Natural killer cell treated with Interleukin-12 subunit alpha and Interleukin-12 subunit beta and Interleukin-15 and Interleukin-18, amount 100 ng/mL, for 72 hours (primary cell): ENCODE results near the gene FAM174C. TPM values are rescaled to one million over a fixed set of nuclear protein-coding genes. Genes with fewer than 3 reads are reported as not detected.

Source experiments
- ATAC-seq, 2 donors: fragments of 150-1000 bp; cut with Tn5 transposase in 1 of 2; sonication (Bioruptor Pico), chemical (Tn5 transposase) in 1 of 2; 2 replicates each; pipeline ENCODE4 v1.10.0; 2021
- DNase-seq: peaks from one replicate; pipeline ENCODE4 v3.0.0; 2022; ENCODE audit warnings: low spot score
- H3K27ac Mint-ChIP-seq, 2 donors: 1 replicate in 1 of 2; 2 replicates in 1 of 2; pipeline ENCODE4 v1.8.0; 2022; ENCODE audit warnings: mixed read lengths in 2 of 2, mild to moderate bottlenecking in 1 of 2, moderate library complexity in 1 of 2
- H3K27me3 Mint-ChIP-seq, 2 donors: 1 replicate in 1 of 2; 2 replicates in 1 of 2; pipeline ENCODE4 v1.8.0; 2022; ENCODE audit warnings: mixed read lengths in 2 of 2
- H3K36me3 Mint-ChIP-seq: one replicate; pipeline ENCODE4 v1.8.0; 2022; ENCODE audit warnings: mixed read lengths
- H3K4me1 Mint-ChIP-seq, 2 donors: 1 replicate in 1 of 2; 2 replicates in 1 of 2; pipeline ENCODE4 v1.8.0; 2022; ENCODE audit warnings: low read depth in 2 of 2, mixed read lengths in 2 of 2, mild to moderate bottlenecking in 1 of 2
- H3K4me3 Mint-ChIP-seq: one replicate; pipeline ENCODE4 v1.8.0; 2022; ENCODE audit warnings: mixed read lengths
- H3K9me3 Mint-ChIP-seq: 2 replicates; pipeline ENCODE4 v1.8.0; 2022; ENCODE audit warnings: mixed read lengths
- total RNA-seq, 2 donors: library from RNA; stranded (reverse); gene quantifications; one replicate each; pipeline ENCODE4 v1.2.3, GENCODE V29; 2022

FAM174C gene
- total RNA-seq, 2 donors from 2014 or later = 59.5 to 94.2 TPM

DNA sequence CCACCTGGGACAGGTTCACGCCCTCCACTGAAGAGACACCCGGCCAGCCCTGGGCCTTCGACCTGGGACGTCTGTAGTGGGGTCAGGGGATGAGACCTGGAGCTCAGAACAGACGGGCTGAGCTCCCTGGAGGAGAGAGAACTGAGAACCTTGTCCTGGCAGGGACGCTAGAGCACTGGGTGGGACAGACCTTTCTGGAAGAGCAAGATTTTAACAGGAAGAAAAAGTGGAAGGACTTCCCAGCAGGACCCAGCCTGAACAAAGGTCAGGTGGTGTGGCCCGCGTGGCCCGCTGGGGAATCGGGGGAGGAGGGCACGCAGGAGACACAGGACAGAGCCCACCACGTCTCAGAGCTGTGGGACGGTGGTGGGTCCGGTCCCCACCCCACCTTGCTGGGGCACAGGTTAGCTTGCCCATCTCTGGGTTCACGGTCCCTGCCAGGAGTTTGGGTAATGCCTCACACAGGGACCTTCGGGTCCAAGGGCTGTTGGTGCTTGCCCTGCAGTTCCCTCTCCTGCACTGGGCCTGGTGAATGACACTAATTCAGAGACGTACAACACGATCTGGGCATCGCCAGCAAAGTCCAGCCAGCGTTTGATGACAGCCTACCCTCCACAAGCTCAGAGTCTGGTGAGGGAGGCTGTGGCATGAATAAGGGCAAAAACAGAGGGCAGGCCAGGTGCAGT is 9.1 kb downstream of the FAM174C start:
- H3K36me3 Mint-ChIP-seq = no peaks in the 10 kb centered on the region
- no peak overlapping the region for H3K4me3 Mint-ChIP-seq
- DNase-seq (no peak), ATAC-seq (no peak)
- peaks cover 11 to 16% of the 10 kb centered on the region in 2 donors for H3K4me1 Mint-ChIP-seq
- peaks cover 13 to 14% of the 10 kb centered on the region in 2 donors for H3K27me3 Mint-ChIP-seq
- H3K9me3 Mint-ChIP-seq = no peaks in the 10 kb centered on the region
- no peak overlapping the region for H3K27ac Mint-ChIP-seq

DNA sequence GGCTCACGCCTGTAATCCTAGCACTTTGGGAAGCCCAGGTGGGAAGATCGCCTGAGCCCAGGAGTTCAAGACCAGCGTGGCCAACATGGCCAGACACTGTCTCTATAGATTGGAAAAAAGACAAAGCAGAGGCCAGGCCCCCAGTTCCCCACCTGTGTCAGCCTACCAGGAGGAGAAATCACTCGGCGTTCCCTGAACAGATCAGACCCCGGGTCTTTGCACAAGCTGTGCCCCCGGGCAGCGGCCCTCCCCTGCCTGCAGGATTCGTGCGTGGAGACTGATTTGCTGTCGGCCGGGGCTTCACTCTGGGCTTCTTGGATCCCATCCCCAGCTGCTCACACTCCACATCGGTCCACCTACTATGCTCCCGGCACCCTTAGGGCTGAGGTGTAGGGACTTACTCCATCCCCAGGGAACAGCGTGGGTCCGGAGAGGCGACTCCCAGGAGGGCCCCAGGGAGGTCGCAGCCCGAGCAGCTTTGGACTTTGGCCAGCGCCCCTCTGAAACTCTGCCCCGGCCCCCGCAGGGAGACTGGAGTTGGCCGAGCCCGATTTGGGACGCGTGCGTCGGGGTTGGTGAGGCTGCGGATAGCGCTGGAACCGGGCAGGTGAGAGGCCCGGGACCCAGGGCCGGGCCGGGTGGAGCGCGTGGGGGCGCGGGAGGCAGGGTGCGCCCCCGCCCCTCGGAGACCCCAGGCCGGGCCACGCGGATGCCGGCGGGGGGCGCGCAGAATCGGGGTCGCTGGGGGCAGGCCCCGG is 9.8 kb downstream of the FAM174C start:
- no peaks in the 10 kb centered on the region for H3K36me3 Mint-ChIP-seq
- H3K9me3 Mint-ChIP-seq = no peaks in the 10 kb centered on the region
- H3K4me3 Mint-ChIP-seq = no peak overlapping the region
- DNase-seq (no peak), ATAC-seq (no peak)
- peaks cover 13 to 14% of the 10 kb centered on the region in 2 donors for H3K27me3 Mint-ChIP-seq
- H3K27ac Mint-ChIP-seq = no peak overlapping the region
- H3K4me1 Mint-ChIP-seq = peaks cover 4 to 10% of the 10 kb centered on the region in 2 donors

DNA sequence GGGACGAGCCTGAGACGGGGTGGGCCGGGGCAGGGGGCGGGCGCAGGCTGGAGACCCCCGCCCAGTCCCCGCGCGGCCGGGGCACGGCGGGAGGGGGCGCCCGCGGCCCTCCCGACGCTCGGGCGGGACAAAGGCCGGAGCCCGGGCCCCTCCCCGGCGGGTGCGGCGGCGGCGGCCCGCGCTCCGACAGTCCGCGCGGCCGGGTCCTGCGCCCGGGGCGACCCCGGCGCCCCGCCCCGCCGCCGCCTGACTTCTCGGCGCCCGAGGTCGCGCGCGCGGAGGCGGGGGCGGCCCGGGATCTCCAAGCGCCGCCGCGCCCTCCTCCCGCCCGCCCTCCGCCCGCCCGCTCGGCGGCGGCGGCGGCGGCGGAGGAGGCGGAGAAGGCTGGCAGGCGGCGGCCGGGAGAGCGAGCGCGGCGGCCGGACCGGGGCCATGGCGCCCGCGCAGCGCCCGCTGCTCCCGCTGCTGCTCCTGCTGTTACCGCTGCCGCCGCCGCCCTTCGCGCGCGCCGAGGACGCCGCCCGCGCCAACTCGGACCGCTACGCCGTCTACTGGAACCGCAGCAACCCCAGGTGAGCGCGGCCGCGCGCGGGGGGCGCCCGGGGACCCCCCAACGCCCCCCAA is 10.5 kb downstream of the FAM174C start, which contains the start of gene EFNA2:
EFNA2 (plus strand) TSS at position 137 of the 624 bp plus-strand sequence; CDS start at position 433, 296 bp downstream.
- H3K4me3 Mint-ChIP-seq = peak within 1 kb of the TSS; percentile 48
- ATAC-seq (no peak), DNase-seq (no peak)
- peaks cover 13 to 14% of the 10 kb centered on the region in 2 donors for H3K27me3 Mint-ChIP-seq
- no peaks in the 10 kb centered on the region for H3K9me3 Mint-ChIP-seq
- H3K4me1 Mint-ChIP-seq = peaks cover 0 to 8% of the 10 kb centered on the region in 2 donors
- no peaks in the 10 kb centered on the region for H3K36me3 Mint-ChIP-seq
- H3K27ac Mint-ChIP-seq = no peak within 1 kb of the TSS

DNA sequence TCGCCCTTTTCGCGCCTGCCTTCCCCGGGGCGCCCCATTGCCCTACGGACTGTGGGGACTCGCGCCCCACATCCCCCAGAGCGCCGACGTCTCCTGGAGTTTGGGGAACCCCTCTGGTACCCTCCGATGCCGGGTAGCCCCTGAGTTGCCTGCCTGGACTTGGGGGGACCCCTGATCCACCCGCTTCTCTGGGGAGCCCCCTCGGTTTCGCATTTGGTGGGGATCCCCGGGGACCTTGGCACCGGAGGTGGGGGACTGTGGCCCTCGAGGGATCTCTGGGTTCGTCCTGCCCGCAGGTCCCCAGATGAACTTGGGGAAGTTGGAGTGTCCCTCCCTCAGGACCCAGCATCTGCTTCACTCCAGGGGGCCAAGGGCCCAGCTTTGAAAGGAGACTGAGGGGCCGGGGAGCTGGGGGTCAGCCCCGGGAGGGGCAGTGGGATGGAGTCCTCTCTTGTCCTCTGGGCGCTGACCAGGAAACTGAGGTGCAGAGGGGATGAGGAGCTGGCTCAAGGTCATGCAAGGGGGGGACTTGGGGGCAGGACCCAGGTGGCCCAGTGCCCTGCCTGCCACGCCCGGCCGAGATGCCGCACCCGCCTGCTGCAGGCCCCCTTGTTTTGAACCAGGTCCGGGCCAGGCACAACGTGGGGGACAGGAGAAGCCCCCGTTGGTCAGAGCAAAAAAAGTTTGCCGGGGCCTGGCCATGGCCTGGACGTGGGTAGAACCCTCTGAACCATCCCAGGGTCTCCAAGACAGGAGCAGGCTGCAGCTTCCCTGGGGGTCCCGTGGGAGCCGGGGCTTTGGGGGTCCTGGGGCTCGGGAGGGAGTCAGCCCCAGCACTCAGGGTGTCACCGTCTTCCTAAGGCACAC is 11.4 kb downstream of the FAM174C start:
- Mint-ChIP-seq H3K9me3 (no peaks in the 10 kb centered on the region), H3K4me1 (peaks cover 0 to 8% of the 10 kb centered on the region in 2 donors), H3K4me3 (peak overlapping the region; percentile 48), H3K36me3 (no peaks in the 10 kb centered on the region), H3K27ac (no peak overlapping the region), H3K27me3 (peaks cover 13 to 14% of the 10 kb centered on the region in 2 donors)
- DNase-seq (no peak), ATAC-seq (no peak)

DNA sequence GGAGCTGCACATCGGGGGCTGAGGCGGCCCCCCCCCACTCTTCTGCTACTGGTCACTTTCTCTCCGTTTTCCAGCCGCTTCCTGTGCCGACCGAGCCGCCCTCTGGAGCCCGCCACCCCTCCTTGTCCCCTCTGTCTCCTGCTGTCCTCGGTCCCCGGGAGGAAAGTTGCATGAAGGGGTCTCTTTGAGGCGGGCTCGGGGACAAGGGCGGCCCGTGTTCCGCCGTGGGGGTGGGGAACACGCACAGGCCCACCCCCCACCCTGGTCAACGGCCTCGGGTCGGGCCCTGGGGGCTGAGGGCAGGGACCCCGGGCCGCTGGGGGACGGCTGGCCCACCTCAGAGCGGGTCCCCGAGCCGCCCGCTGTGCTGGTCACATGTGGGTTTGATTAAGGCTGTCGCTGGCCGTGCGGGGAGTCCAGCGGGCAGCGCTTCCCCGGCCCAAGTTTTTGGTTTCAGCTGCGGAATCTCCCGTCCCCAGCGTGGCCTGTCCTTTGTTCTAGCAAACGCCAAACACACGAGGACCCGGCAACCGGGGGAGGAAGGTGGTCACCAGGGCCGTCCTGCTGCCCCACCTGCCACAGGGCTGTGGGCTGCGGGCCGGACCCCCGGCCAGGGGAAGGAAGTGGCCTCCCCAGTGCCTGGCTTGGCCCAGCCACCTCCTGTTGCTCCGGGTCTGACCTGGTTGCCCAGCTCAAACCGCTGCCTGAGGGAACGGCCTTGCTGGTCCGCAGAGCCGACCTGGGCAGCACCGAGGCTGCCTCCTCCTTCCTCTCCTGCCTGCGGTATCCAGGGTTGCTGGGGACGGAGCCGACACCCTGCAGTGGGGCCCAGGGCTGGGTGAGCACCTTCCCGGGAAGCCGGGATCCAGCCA is 12.3 kb downstream of the FAM174C start:
- no peaks in the 10 kb centered on the region for H3K9me3 Mint-ChIP-seq
- H3K27ac Mint-ChIP-seq = no peak overlapping the region
- no peaks in the 10 kb centered on the region for H3K36me3 Mint-ChIP-seq
- DNase-seq (no peak), ATAC-seq (no peak)
- peaks cover 0 to 8% of the 10 kb centered on the region in 2 donors for H3K4me1 Mint-ChIP-seq
- H3K4me3 Mint-ChIP-seq = no peak overlapping the region
- peaks cover 13 to 18% of the 10 kb centered on the region in 2 donors for H3K27me3 Mint-ChIP-seq

DNA sequence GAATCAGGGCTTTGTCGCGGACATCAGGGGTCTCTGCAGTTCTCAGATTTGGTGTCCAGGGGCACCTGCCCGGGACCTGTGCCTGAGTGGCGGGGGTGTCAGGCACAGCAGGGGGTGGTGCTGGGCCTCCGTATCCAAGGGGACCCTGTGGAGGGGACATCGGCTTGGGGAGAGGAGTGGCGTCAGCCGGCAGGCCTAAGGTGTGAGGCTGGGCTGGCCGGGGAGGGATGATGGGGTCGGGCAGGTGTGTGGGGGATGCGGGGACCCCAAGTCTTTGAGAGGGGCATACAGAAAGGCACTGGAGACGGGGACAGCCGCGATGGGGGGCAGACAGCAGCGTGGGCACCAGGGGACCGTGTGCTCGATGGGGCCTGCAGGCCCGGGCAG is 12.9 kb downstream of the FAM174C start:
- no peak for DNase-seq
- H3K4me1 Mint-ChIP-seq = peaks cover 0 to 8% of the 10 kb centered on the region in 2 donors
- H3K9me3 Mint-ChIP-seq = no peaks in the 10 kb centered on the region
- H3K27me3 Mint-ChIP-seq = peaks cover 13 to 19% of the 10 kb centered on the region in 2 donors
- no peak overlapping the region for H3K4me3 Mint-ChIP-seq
- no peak overlapping the region for H3K27ac Mint-ChIP-seq
- H3K36me3 Mint-ChIP-seq = no peaks in the 10 kb centered on the region
- no peak for ATAC-seq

DNA sequence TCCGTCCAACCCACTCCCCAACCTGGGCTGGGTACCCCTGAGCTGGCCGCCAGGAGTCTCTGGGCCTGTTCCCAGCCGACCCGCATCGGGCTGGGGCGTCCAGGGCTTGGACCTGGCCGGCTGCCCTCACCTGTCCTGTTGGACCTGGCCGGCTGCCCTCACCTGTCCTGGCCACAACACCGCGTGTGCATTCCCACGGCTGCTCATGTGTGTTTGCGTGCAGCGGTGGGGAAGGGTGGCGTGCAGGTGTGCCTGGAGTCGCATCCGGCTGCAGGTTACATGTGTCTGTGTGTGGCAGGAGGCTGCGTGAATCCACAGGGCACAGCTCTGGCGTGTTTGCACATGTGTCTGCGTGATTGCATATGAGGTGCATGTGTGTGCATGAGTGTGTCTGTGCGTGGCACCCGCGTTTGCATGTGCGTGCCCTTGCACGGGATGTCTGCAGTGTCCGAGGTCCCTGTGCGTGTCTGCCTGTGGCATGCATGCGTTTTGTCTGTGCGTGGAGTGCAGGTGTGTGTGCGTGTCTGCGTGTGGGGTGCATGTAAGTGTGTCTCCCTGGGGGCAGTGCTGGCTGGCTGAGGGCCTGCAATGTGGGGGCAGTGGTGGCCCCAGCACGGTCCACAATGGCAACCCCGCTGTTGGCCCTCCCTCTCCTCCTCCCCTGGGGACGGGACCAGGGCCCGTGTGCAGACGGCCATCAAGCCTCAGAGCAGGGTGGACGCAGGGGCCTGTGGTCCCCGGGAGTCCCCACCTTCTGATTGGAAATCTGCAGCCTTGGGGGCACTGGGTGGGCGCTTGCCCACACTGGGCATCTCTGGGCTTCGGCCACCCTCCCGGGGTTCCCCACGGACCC is 13.7 kb downstream of the FAM174C start:
- H3K27me3 Mint-ChIP-seq = peaks cover 11 to 18% of the 10 kb centered on the region in 2 donors
- peak in 1 of 2 donors; percentile 1 for ATAC-seq
- no peak overlapping the region for H3K27ac Mint-ChIP-seq
- no peak overlapping the region for H3K4me3 Mint-ChIP-seq
- H3K9me3 Mint-ChIP-seq = no peaks in the 10 kb centered on the region
- peaks cover 0 to 8% of the 10 kb centered on the region in 2 donors for H3K4me1 Mint-ChIP-seq
- no peaks in the 10 kb centered on the region for H3K36me3 Mint-ChIP-seq
- no peak for DNase-seq

DNA sequence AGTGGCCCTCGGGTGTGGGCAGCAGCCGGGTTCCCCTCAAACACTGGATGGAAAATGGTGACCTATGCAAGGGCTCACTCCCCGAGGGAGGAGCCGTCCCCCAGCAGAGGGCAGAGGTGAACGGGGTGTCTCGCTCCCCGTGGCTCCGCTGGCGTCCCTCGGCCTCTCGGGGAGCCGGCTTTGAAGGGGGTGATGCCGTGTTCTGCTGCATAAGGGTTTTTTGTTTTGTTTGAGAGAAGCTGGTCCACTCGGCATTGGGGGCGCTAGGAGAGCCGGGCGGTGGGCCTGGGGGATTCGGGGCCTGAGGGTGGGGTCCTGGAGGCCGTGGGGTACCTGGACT is 14.3 kb downstream of the FAM174C start:
- H3K27ac Mint-ChIP-seq = no peak overlapping the region
- no peak for ATAC-seq
- DNase-seq = no peak
- H3K4me3 Mint-ChIP-seq = no peak overlapping the region
- H3K27me3 Mint-ChIP-seq = peaks cover 5 to 16% of the 10 kb centered on the region in 2 donors
- no peaks in the 10 kb centered on the region for H3K36me3 Mint-ChIP-seq
- H3K9me3 Mint-ChIP-seq = no peaks in the 10 kb centered on the region
- peaks cover 0 to 6% of the 10 kb centered on the region in 2 donors for H3K4me1 Mint-ChIP-seq

DNA sequence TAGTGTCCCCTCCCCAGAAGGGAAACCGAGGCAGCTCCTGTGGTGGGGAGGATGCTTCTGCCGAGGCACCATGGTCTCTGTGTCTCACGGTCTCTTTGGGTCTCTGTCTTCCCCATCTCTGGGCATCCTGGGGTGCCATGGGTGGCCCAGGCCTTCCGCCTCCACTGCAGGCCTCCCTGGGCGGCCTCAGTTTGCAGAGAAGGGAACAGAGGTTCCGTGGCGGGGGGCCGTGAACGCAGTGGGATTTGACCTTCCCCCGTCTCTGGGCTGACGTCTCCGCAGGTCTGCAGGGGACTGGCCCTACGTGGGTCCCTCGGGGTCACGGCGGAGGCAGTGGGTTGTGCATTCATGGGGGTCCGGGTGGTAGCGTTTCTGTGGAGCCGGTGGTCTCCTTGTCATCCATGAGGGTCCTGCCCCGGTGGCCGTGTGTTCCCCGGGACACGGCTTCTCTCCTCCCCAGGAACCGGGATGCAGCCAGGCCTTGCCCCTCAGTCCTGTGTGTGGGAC is 14.9 kb downstream of the FAM174C start:
- Mint-ChIP-seq H3K27ac (no peak overlapping the region), H3K27me3 (peaks cover 0 to 13% of the 10 kb centered on the region in 2 donors), H3K4me3 (no peak overlapping the region), H3K9me3 (no peaks in the 10 kb centered on the region), H3K36me3 (no peaks in the 10 kb centered on the region), H3K4me1 (peaks cover 0 to 5% of the 10 kb centered on the region in 2 donors)
- DNase-seq = no peak
- no peak for ATAC-seq

DNA sequence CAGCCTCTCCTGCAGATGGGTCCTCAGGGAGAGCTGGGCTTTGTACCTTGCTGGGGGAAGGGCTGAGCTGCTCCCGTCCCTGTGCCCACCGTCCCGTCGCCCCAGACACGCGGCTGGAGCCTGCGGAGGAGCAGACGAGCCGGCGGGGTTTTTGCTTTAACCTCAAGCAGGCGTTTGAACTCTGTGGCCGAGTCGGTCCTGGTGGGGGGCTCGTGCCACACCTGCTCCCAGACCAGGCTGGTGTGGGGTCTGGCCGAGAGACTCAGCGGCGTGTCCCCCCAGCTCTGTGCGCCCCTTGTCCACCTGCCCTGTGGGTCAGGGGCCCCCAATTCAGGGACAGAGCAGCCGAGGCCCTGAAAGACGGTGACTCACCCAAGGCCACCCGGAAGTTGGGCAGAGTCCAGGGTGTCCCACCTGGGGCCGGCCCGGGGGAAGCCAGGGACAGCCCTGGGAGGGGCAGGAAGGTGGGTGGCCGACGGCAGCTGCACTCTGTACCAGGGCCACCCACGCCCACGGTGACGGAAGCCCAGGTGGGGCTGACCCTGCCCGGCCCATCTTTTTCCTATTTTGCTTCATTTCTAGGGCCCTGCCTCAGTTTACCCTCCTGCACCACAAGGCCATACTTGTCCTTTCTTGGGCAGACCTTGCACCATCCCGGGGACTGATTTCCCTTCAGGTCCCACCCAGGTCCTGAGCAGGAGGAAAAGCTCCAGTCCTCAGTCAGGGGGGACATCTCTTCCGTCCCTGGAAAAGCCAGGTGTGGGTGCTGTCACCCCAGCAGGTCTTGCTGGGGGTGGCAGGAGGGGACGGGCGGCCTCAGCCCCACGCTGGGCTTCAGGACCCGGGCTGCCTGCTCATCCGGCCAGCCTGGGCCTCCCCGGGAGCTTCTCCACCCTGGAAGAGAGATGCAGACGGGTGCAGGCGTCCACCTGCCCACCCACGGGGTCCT is 15.6 kb downstream of the FAM174C start:
- Mint-ChIP-seq H3K27ac (no peak overlapping the region), H3K4me3 (no peak overlapping the region), H3K36me3 (no peaks in the 10 kb centered on the region), H3K4me1 (peaks cover 0 to 5% of the 10 kb centered on the region in 2 donors), H3K9me3 (no peaks in the 10 kb centered on the region), H3K27me3 (peaks cover 0 to 13% of the 10 kb centered on the region in 2 donors)
- DNase-seq (no peak), ATAC-seq (no peak)

DNA sequence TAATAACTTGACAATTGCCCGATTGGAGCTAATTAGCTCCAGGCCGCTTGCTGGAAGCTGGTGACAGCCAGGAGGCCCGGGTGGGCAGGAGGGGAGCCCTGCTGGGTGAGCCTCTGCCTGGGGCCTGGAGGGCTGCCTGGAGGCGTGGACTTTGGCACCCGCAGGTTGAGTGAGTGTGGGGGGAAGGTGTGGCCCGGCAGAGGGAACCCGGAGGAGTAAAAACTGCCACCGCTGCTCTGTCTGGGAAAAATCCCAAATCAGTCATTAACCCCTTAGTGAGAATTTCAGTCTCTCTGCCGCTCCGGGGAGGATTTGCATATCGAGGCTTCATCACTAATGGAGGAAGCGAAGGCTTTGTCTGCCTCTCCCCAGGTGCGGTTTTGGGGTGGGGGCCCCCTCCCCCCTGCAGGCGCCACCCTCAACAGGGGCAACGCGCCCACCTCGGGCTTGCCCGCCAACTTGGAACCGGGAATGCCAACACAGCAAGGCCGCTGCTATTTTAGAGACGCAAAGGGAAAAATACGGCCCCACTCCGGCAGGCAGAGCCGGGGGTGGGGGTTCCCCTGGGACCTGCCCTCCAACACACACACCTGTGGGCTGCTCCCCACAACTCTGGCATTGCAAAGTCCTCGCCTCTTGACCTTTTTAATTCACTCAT is 16.6 kb downstream of the FAM174C start:
- Mint-ChIP-seq H3K27me3 (peaks cover 0 to 10% of the 10 kb centered on the region in 2 donors), H3K36me3 (no peaks in the 10 kb centered on the region), H3K4me3 (no peak overlapping the region), H3K27ac (no peak overlapping the region), H3K9me3 (no peaks in the 10 kb centered on the region), H3K4me1 (peaks cover 0 to 2% of the 10 kb centered on the region in 2 donors)
- ATAC-seq (no peak), DNase-seq (no peak)
